ENCODE results near the gene ADGRA1.

ADGRA1 gene

GRCh38 chr10:133086247-133086646, 1.5 kb upstream of the ADGRA1 start:
- no peak overlapping the region for H3K4me3 ChIP-seq (ENCODE audit: low read depth, low read length)
- H3K4me1 ChIP-seq (ENCODE audit: control insufficient read depth, insufficient read depth, low read length), result no peaks in the 10 kb centered on the region
- H3K36me3 ChIP-seq (ENCODE audit: control insufficient read depth in 2 of 2, insufficient read depth in 1 of 2, low read length in 2 of 2), result no peaks in the 10 kb centered on the region
- no peak overlapping the region for H3K27ac ChIP-seq (ENCODE audit: extremely low read depth, low read depth, low read length)
- CTCF ChIA-PET, result no interaction called here
- TF ChIP-seq, protein P1, sequence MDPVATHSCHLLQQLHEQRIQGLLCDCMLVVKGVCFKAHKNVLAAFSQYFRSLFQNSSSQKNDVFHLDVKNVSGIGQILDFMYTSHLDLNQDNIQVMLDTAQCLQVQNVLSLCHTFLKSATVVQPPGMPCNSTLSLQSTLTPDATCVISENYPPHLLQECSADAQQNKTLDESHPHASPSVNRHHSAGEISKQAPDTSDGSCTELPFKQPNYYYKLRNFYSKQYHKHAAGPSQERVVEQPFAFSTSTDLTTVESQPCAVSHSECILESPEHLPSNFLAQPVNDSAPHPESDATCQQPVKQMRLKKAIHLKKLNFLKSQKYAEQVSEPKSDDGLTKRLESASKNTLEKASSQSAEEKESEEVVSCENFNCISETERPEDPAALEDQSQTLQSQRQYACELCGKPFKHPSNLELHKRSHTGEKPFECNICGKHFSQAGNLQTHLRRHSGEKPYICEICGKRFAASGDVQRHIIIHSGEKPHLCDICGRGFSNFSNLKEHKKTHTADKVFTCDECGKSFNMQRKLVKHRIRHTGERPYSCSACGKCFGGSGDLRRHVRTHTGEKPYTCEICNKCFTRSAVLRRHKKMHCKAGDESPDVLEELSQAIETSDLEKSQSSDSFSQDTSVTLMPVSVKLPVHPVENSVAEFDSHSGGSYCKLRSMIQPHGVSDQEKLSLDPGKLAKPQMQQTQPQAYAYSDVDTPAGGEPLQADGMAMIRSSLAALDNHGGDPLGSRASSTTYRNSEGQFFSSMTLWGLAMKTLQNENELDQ (tag by site-specific recombination; IDR thresholded peaks at IDR 0.05; ENCODE audit: low read depth), result no peak
- TF ChIP-seq ZNF510 (tag by site-specific recombination; IDR thresholded peaks at IDR 0.05; ENCODE audit: insufficient replicate concordance), result no peak
- TF ChIP-seq, protein P2, sequence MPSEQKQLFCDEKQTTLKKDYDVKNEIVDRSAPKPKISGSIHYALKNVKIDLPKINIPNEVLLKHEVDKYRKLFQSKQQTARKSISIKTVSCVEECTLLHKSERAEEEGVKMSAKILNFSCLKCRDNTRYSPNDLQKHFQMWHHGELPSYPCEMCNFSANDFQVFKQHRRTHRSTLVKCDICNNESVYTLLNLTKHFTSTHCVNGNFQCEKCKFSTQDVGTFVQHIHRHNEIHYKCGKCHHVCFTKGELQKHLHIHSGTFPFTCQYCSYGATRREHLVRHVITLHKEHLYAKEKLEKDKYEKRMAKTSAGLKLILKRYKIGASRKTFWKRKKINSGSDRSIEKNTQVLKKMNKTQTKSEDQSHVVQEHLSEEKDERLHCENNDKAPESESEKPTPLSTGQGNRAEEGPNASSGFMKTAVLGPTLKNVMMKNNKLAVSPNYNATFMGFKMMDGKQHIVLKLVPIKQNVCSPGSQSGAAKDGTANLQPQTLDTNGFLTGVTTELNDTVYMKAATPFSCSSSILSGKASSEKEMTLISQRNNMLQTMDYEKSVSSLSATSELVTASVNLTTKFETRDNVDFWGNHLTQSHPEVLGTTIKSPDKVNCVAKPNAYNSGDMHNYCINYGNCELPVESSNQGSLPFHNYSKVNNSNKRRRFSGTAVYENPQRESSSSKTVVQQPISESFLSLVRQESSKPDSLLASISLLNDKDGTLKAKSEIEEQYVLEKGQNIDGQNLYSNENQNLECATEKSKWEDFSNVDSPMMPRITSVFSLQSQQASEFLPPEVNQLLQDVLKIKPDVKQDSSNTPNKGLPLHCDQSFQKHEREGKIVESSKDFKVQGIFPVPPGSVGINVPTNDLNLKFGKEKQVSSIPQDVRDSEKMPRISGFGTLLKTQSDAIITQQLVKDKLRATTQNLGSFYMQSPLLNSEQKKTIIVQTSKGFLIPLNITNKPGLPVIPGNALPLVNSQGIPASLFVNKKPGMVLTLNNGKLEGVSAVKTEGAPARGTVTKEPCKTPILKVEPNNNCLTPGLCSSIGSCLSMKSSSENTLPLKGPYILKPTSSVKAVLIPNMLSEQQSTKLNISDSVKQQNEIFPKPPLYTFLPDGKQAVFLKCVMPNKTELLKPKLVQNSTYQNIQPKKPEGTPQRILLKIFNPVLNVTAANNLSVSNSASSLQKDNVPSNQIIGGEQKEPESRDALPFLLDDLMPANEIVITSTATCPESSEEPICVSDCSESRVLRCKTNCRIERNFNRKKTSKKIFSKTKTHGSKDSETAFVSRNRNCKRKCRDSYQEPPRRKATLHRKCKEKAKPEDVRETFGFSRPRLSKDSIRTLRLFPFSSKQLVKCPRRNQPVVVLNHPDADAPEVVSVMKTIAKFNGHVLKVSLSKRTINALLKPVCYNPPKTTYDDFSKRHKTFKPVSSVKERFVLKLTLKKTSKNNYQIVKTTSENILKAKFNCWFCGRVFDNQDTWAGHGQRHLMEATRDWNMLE (tag by site-specific recombination; conservative IDR thresholded peaks at IDR 0.05; ENCODE audit: low read depth), result no peak
- TF ChIP-seq, protein P3, sequence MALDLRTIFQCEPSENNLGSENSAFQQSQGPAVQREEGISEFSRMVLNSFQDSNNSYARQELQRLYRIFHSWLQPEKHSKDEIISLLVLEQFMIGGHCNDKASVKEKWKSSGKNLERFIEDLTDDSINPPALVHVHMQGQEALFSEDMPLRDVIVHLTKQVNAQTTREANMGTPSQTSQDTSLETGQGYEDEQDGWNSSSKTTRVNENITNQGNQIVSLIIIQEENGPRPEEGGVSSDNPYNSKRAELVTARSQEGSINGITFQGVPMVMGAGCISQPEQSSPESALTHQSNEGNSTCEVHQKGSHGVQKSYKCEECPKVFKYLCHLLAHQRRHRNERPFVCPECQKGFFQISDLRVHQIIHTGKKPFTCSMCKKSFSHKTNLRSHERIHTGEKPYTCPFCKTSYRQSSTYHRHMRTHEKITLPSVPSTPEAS (tag by site-specific recombination; IDR thresholded peaks at IDR 0.05), result no peak
- TF ChIP-seq ZNF404 (tag by site-specific recombination; IDR thresholded peaks at IDR 0.05), result no peak
- no peak for TF ChIP-seq HIC1 (tag by site-specific recombination; IDR thresholded peaks at IDR 0.05)
- no peak for TF ChIP-seq OVOL3 (tag by site-specific recombination; IDR thresholded peaks at IDR 0.05)
- TF ChIP-seq ZNF157 (tag by site-specific recombination; IDR thresholded peaks at IDR 0.05), result no peak
- no peak for TF ChIP-seq ZNF37A (tag by site-specific recombination; IDR thresholded peaks at IDR 0.05)
- TF ChIP-seq GLIS1 (tag by site-specific recombination; IDR thresholded peaks at IDR 0.05), result peak; percentile 95
- peak; percentile 50; the same call in 1 of the 2 replicates for TF ChIP-seq ZIC2 (tag by site-specific recombination; IDR thresholded peaks at IDR 0.05)
- POLR2A ChIA-PET, result no interaction called here
- no peaks in the 10 kb centered on the region for H3K9me3 ChIP-seq (ENCODE audit: control insufficient read depth, insufficient read depth, low read depth, low read length)

- ChIA-PET CTCF (no interaction called here), POLR2A (no interaction called here)
- Histone ChIP-seq H3K4me3 (ENCODE audit: low read depth, low read length) (no peak overlapping the region), H3K9me3 (ENCODE audit: control insufficient read depth, insufficient read depth, low read depth, low read length) (no peaks in the 10 kb centered on the region), H3K4me1 (ENCODE audit: control insufficient read depth, insufficient read depth, low read length) (no peaks in the 10 kb centered on the region), H3K27ac (ENCODE audit: extremely low read depth, low read depth, low read length) (no peak overlapping the region), H3K36me3 (ENCODE audit: control insufficient read depth in 2 of 2, insufficient read depth in 1 of 2, low read length in 2 of 2) (no peaks in the 10 kb centered on the region)
- TF ChIP-seq, protein P4, sequence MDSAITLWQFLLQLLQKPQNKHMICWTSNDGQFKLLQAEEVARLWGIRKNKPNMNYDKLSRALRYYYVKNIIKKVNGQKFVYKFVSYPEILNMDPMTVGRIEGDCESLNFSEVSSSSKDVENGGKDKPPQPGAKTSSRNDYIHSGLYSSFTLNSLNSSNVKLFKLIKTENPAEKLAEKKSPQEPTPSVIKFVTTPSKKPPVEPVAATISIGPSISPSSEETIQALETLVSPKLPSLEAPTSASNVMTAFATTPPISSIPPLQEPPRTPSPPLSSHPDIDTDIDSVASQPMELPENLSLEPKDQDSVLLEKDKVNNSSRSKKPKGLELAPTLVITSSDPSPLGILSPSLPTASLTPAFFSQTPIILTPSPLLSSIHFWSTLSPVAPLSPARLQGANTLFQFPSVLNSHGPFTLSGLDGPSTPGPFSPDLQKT (IDR thresholded peaks at IDR 0.05; ENCODE audit: borderline replicate concordance, low read depth, low read length), result no peak
- TF ChIP-seq GLI4 (tag by site-specific recombination; IDR thresholded peaks at IDR 0.05) (no peak), SCRT2 (tag by site-specific recombination; IDR thresholded peaks at IDR 0.05) (peak; percentile 56), ZNF600 (tag by site-specific recombination; IDR thresholded peaks at IDR 0.05) (peak; percentile 92)
Measured at GRCh38 chr10:133087045-133087678, 562 bp upstream of the ADGRA1 start.
